Measurements from ENCODE around the gene SPRY4. TPM values are rescaled to one million over a fixed set of nuclear protein-coding genes. Genes with fewer than 3 reads are reported as not detected.
A peak's percentile ranks its signal among the peaks of the same experiment; 100 is the strongest.

SPRY4 gene
- total and polyA plus RNA-seq, 2 of the 13 experiments (the other 11 are each of a cell fraction or from before 2014, with no cell fraction given), result 8.9 to 17.8 TPM

DNA sequence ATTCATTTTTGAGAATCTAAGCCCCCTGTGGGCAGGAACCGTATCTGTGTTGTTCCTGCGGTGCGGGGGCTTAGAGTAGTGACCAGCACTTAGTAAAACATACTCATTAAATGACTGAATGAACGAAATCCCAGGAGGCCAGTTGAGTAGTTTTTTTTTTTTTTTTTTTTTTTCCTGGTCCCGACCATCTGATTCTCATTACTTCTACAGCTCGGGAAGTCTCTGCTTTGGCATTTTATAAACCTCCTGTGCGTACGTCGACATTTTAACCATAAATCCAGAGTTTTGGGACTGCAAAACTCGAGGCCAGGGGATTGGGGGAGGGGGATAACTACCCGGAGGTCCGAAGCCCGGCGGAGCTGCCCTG, 31.5 kb upstream of the SPRY4 start:
- peak overlapping the region; percentile 94 for H3K27ac ChIP-seq (ENCODE audit: extremely low read length, insufficient read depth, low read length)
- H2AFZ ChIP-seq (ENCODE audit: low read length), result no peak overlapping the region
- H3K9ac ChIP-seq (ENCODE audit: insufficient read depth, low read depth, low read length), result peak overlapping the region; percentile 87
- peak overlapping the region; percentile 54 to 69 (median 63) for H3K4me3 ChIP-seq (replicated peaks in 1 of 3; ENCODE audit: insufficient read depth in 1 of 3, low read depth in 2 of 3, low read length in 3 of 3)
- ChIA-PET CTCF (ENCODE audit: low intra/inter-chr PET ratio, low total read pairs) (interaction anchor here (0.6 kb wide), 1 partner anchor 204 kb away, joined by 3 read pairs; no protein-coding TSS in a partner anchor), POLR2A (interaction anchor here (0.7 to 5.2 kb wide), 7 partner anchors 11 to 433 kb away, joined by 4 to 122 read pairs (median 5); partner anchors contain the start of genes DELE1 and SPRY4)
- intact Hi-C loops (cut with micrococcal nuclease; ENCODE audit: unreplicated experiment) (loop anchor here (1.0 to 2.0 kb wide), 2 partner anchors 32 to 49 kb away; partner anchors contain the start of gene SPRY4), in situ Hi-C loops (cut with HindIII; ENCODE audit: extremely low pct_ligation_motif_present, low pct_unique_long_range_greater_than_20kb) (no loop called here)
- H3K36me3 ChIP-seq (replicated peaks in 1 of 2; ENCODE audit: control insufficient read depth in 1 of 2, insufficient read depth in 2 of 2, low read length in 2 of 2), result no peaks in the 10 kb centered on the region
- peaks cover 40% of the 10 kb centered on the region for H3K79me2 ChIP-seq (ENCODE audit: insufficient read depth, low read length)
- peak overlapping the region; percentile 94 for H3K4me2 ChIP-seq (ENCODE audit: low read depth, low read length)
- 21% methylated on average over 14 of the region's 14 CpGs for WGBS (ENCODE audit: low lambda C conversion rate)
- no peaks in the 10 kb centered on the region for H3K9me3 ChIP-seq (ENCODE audit: low read length)
- H3K4me1 ChIP-seq (ENCODE audit: insufficient read depth, low read length), result peaks cover 75% of the 10 kb centered on the region
- ATAC-seq (no peak), FAIRE-seq (no peak), DNase-seq (ENCODE audit: low spot score) (no peak)
- no peaks in the 10 kb centered on the region; a peak in 1 of 5 replicates for H3K27me3 ChIP-seq (ENCODE audit: control insufficient read depth in 1 of 2, insufficient read depth in 2 of 2, low read length in 2 of 2)
- no TSS peak for BruUV-seq (replicated peaks)
- H4K20me1 ChIP-seq (ENCODE audit: insufficient read depth, low read length), result no peaks in the 10 kb centered on the region
- TF ChIP-seq RARA (CRISPR knock-in tag; IDR thresholded peaks at IDR 0.05) (no peak), ZHX2 (IDR thresholded peaks at IDR 0.05; ENCODE audit: low read depth) (no peak), ZHX2 (CRISPR knock-in tag; IDR thresholded peaks at IDR 0.05; ENCODE audit: borderline replicate concordance) (no peak), GABPA (IDR thresholded peaks at IDR 0.05; ENCODE audit: low read depth, low read length) (no peak), GABPA (CRISPR knock-in tag; IDR thresholded peaks at IDR 0.05; ENCODE audit: low read depth) (no peak), ZNF138 (CRISPR knock-in tag; IDR thresholded peaks at IDR 0.05; ENCODE audit: low read depth) (no peak), CHD2 (IDR thresholded peaks at IDR 0.05; ENCODE audit: low read depth, low read length) (no peak), THAP7 (CRISPR knock-in tag; IDR thresholded peaks at IDR 0.05) (no peak), TBX2 (CRISPR knock-in tag; IDR thresholded peaks at IDR 0.05; ENCODE audit: borderline replicate concordance) (no peak), ZNF362 (CRISPR knock-in tag; IDR thresholded peaks at IDR 0.05; ENCODE audit: borderline replicate concordance) (no peak; the same call in 1 of the 2 replicates), ZNF776 (CRISPR knock-in tag; IDR thresholded peaks at IDR 0.05) (no peak), SAP130 (CRISPR knock-in tag; IDR thresholded peaks at IDR 0.05; ENCODE audit: low read depth) (no peak), ZNF260 (CRISPR knock-in tag; IDR thresholded peaks at IDR 0.05; ENCODE audit: borderline replicate concordance, low read depth) (no peak)
- TF ChIP-seq, protein P1, sequence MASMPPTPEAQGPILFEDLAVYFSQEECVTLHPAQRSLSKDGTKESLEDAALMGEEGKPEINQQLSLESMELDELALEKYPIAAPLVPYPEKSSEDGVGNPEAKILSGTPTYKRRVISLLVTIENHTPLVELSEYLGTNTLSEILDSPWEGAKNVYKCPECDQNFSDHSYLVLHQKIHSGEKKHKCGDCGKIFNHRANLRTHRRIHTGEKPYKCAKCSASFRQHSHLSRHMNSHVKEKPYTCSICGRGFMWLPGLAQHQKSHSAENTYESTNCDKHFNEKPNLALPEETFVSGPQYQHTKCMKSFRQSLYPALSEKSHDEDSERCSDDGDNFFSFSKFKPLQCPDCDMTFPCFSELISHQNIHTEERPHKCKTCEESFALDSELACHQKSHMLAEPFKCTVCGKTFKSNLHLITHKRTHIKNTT (CRISPR knock-in tag; IDR thresholded peaks at IDR 0.05), result no peak

Measured in HepG2 (cell line).